Brain microvascular endothelial cell (primary cell): Measurements from ENCODE around the gene ZBTB34.

Experiments used
- DNase-seq: peaks from one replicate; pipeline ENCODE4 v3.0.0-alpha.2; 2020
- H3K27ac ChIP-seq: fragments of 250-450 bp; sonication (Bioruptor Pico); 2 replicates; pipeline ENCODE4 v1.5.1; 2020; ENCODE audit warnings: mild to moderate bottlenecking, moderate library complexity
- H3K27me3 ChIP-seq: fragments of 250-450 bp; sonication (Bioruptor Pico); replicated peaks from 2 replicates; pipeline ENCODE4 v1.5.1; 2020; ENCODE audit warnings: mild to moderate bottlenecking
- H3K36me3 ChIP-seq: fragments of 250-450 bp; sonication (Bioruptor Pico); replicated peaks from 2 replicates; pipeline ENCODE4 v1.5.1; 2020; ENCODE audit warnings: mild to moderate bottlenecking
- H3K4me3 ChIP-seq: 2 replicates; pipeline ENCODE4 v1.5.1; 2011; ENCODE audit warnings: low read depth, mild to moderate bottlenecking, control low read depth, low read length, moderate library complexity
- CTCF ChIP-seq: IDR thresholded peaks from 2 replicates; pipeline ENCODE4 v1.5.1; 2011; ENCODE audit warnings: low read depth, mild to moderate bottlenecking, moderate library complexity, low read length, control low read depth, inconsistent platforms; ENCODE audit errors: missing control alignments
- in situ Hi-C: cut with HindIII; loops from 2 replicates; pipeline ENCODE4 v1.10.0; 2017; ENCODE audit warnings: low sequenced_read_pairs, low pct_ligation_motif_present

The ZBTB34 gene

GRCh38 chr9:126838055-126838811 is 22.2 kb upstream of the ZBTB34 start:
- Histone ChIP-seq H3K27ac (no peak overlapping the region), H3K4me3 (no peak overlapping the region), H3K36me3 (peaks cover 12% of the 10 kb centered on the region), H3K27me3 (no peaks in the 10 kb centered on the region)
- DNase-seq = no peak
- no peak for TF ChIP-seq CTCF
- in situ Hi-C loops = no loop called here

DNA sequence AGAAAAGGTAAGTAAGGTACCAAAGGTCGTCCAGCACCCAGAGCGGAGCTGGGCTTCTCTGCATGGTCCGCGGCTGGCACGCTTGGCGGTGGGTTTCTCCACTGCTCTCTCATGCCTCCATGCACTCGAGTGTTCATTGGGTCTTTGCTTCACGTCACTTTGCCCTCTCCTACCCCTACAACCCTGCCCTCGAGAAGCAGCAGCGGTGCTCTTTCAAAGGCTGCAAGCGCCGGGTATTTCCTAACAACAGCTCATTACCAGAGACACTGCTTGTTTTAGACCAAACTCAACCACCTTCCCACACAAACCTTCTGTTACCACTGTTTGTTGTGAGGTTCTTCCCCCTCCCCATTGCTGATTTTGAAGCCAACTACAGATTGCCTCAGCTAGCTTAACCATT is 21.5 kb upstream of the ZBTB34 start:
- Histone ChIP-seq H3K36me3 (peaks cover 6% of the 10 kb centered on the region), H3K27ac (no peak overlapping the region), H3K4me3 (no peak overlapping the region), H3K27me3 (no peaks in the 10 kb centered on the region)
- no peak for TF ChIP-seq CTCF
- DNase-seq = no peak
- in situ Hi-C loops = no loop called here

DNA sequence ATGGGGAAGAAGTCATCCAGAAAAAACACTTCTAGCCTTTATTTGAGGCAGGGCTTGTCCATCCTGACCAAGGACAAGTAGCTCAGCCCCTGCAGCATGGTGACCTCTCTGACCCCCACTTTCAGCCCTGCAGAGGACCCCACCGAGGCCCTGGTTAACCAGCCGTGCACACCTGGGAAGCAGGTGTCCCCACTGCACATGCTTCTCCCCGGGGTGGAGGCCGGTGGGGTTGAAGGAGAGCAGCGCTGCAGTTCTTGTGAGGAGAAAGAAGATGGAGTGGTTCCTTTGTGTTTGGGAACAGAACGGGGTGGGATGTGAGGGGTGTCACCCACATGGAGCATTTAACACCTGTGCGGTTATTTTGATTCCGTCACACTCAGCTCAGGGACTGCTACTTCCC is 21.1 kb upstream of the ZBTB34 start:
- no peak for TF ChIP-seq CTCF
- no peak overlapping the region for H3K27ac ChIP-seq
- no peak overlapping the region for H3K4me3 ChIP-seq
- no peaks in the 10 kb centered on the region for H3K27me3 ChIP-seq
- in situ Hi-C loops = no loop called here
- DNase-seq = no peak
- peaks cover 2% of the 10 kb centered on the region for H3K36me3 ChIP-seq

- TF ChIP-seq CTCF = no peak
- DNase-seq = no peak
- Histone ChIP-seq H3K27me3 (no peaks in the 10 kb centered on the region), H3K4me3 (no peak overlapping the region), H3K27ac (no peak overlapping the region), H3K36me3 (no peaks in the 10 kb centered on the region)
- in situ Hi-C loops = no loop called here
Observed at GRCh38 chr9:126842220-126842842, 18.1 kb upstream of the ZBTB34 start.

DNA sequence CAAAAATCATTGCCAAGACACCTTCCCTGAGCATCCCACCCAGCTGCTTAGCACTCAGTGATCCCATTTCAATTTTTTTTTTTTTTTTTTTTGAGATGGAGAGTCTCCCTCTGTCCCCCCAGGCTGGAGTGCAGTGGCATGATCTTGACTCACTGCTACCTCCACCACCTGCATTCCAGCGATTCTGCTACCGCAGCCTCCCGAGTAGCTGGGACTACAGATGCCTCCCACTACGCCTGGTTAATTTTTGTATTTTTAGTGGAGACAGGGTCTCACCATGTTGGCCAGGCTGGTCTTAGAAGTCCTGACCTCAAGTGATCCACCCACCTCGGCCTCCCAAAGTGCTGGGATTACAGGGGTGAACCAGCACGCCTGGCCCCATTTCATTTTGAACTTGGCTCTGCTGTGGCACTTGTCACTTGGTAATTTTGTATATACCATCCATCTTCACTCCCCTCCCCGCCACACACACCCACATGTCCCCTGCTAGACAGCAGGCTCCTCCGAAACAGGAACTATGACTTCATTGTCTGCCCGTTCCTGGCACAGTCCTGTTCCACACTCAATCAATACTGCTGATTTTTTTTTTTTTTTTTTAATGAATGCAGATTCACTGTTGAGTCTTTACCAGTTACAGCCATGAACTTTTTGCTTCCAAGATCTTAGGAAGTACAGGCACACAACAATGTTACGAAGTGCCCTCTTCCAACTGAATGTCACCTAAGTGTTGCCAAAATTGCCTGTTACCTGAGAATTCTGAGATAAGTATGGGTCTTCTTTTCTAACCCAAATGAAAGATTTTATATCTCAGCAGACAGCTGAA is 17.3 kb upstream of the ZBTB34 start:
- Histone ChIP-seq H3K4me3 (no peak overlapping the region), H3K27me3 (no peaks in the 10 kb centered on the region), H3K27ac (no peak overlapping the region), H3K36me3 (no peaks in the 10 kb centered on the region)
- in situ Hi-C loops = no loop called here
- DNase-seq = no peak
- TF ChIP-seq CTCF = no peak
